ENCODE measurements around the gene IMPA2. TPM values are rescaled to one million over a fixed set of nuclear protein-coding genes. Genes with fewer than 3 reads are reported as not detected.

IMPA2 gene
- total RNA-seq, 6 experiments from 2014 or later: 1.2 to 2.5 (median 1.5) TPM

DNA sequence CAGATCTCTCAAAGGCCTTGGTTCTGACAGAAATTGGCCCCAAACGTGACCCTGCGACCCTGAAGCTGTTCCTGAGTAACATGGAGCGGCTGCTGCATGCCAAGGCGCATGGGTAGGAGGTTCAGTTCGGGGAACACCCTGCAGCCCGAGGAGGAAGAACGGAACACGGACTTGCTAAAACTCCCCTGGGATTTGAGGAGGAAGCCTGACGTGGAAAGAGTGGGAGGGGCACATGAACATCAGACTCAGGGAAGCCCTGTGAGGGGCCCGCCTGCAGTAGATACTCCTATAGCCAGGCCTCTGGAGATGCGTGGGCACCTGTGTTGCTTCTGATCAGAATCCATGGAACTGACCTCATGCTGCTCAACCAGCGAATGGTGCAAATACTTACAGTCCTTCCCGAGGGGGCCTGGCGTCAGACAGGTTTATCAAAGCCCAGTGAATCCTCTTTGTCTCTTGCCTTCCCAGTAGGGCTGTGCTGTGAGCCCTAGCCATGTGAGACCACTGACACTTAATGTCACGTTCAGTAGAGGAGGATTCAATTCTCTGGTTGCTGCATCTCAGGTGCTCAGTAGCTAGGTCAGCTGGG lies 46.8 kb downstream of the IMPA2 start:
- no peak overlapping the region for H3K27ac Mint-ChIP-seq
- H3K36me3 Mint-ChIP-seq (ENCODE audit: low read depth): no peaks in the 10 kb centered on the region
- TF ChIP-seq, protein P1, sequence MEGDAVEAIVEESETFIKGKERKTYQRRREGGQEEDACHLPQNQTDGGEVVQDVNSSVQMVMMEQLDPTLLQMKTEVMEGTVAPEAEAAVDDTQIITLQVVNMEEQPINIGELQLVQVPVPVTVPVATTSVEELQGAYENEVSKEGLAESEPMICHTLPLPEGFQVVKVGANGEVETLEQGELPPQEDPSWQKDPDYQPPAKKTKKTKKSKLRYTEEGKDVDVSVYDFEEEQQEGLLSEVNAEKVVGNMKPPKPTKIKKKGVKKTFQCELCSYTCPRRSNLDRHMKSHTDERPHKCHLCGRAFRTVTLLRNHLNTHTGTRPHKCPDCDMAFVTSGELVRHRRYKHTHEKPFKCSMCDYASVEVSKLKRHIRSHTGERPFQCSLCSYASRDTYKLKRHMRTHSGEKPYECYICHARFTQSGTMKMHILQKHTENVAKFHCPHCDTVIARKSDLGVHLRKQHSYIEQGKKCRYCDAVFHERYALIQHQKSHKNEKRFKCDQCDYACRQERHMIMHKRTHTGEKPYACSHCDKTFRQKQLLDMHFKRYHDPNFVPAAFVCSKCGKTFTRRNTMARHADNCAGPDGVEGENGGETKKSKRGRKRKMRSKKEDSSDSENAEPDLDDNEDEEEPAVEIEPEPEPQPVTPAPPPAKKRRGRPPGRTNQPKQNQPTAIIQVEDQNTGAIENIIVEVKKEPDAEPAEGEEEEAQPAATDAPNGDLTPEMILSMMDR (IDR thresholded peaks at IDR 0.05): no peak
- no peaks in the 10 kb centered on the region for H3K9me3 Mint-ChIP-seq
- no peak for DNase-seq
- H3K4me1 Mint-ChIP-seq (ENCODE audit: low read depth): peaks cover 4% of the 10 kb centered on the region
- peaks cover 1% of the 10 kb centered on the region for H3K27me3 Mint-ChIP-seq (ENCODE audit: insufficient read depth)
- H3K4me3 Mint-ChIP-seq: no peak overlapping the region

DNA sequence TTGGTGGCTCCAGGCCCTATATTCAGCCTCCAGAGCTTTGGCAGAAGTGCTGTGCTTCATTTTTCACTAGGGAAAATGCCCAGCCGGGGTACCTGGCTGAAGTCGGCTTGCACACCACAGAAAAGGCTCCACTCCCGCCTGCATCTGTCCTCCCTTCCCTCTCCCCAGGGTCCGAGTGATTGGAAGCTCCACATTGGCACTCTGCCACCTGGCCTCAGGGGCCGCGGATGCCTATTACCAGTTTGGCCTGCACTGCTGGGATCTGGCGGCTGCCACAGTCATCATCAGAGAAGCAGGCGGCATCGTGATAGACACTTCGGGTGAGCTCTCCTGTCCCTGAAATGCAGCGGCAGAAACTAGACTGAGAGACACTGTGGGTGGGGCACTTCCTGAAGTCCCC lies 47.4 kb downstream of the IMPA2 start:
- H3K4me1 Mint-ChIP-seq (ENCODE audit: low read depth): peaks cover 8% of the 10 kb centered on the region
- no peaks in the 10 kb centered on the region for H3K36me3 Mint-ChIP-seq (ENCODE audit: low read depth)
- H3K4me3 Mint-ChIP-seq: no peak overlapping the region
- DNase-seq: no peak
- no peak overlapping the region for H3K27ac Mint-ChIP-seq
- TF ChIP-seq, protein P1 (IDR thresholded peaks at IDR 0.05): no peak
- peaks cover 1% of the 10 kb centered on the region for H3K27me3 Mint-ChIP-seq (ENCODE audit: insufficient read depth)
- no peaks in the 10 kb centered on the region for H3K9me3 Mint-ChIP-seq

DNA sequence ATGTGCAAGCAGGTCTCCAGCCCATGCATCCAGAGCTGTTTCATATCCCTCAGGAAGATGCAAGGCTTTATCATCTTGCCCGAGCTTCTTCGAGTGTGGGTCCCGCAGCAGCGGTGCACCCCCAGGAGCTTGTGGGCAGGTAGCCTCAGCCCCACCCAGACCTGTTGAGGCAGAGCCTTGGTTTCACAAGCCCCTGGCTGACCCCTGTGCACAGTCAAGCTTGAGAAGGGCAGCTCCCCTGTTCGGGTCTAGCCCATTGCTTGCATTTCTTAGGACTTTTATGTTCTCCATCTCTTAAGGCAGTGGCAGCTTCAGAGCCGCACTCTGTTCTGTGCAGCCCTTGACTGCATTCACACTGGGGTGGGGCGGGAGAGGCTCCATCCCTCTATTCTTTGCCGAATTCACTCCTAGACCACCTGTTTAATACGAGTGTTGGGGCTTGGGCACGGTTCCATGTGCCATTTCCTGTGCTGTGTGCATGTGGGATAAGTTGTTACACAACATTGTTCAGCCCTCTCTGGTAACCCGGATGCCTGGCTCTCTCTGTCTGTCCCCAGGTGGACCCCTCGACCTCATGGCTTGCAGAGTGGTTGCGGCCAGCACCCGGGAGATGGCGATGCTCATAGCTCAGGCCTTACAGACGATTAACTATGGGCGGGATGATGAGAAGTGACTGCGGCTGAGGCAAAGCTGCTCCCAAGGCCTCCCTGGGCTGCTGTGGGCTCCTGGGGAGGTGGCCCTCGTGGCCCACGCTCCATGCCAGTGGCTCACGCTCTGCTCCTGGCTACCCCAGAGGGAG lies 48.7 kb downstream of the IMPA2 start:
- no peak for DNase-seq
- no peaks in the 10 kb centered on the region for H3K36me3 Mint-ChIP-seq (ENCODE audit: low read depth)
- TF ChIP-seq, protein P1 (IDR thresholded peaks at IDR 0.05): no peak
- no peak overlapping the region for H3K4me3 Mint-ChIP-seq
- peaks cover 8% of the 10 kb centered on the region for H3K4me1 Mint-ChIP-seq (ENCODE audit: low read depth)
- H3K27me3 Mint-ChIP-seq (ENCODE audit: insufficient read depth): no peaks in the 10 kb centered on the region; the same call in 1 of the 2 replicates
- no peaks in the 10 kb centered on the region for H3K9me3 Mint-ChIP-seq
- H3K27ac Mint-ChIP-seq: no peak overlapping the region

DNA sequence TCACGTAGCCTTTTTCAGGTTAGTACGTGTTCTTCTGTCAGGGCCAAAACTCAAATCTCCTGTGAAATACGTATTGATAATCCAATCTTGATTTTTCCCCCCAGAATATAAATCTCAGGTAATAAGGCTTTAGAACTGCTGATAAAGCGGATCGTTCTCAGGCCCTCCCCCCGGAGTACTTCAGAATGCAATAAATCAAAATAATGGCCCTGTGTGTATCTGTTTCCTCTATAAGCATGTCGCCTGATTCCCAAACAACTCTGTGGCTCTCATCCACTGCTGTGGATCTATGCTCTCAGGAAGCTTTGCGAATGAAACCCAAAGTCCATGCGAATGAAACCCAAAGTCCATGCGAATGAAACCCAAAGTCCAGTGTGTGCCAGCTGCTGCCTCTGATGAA lies 49.4 kb downstream of the IMPA2 start:
- H3K4me3 Mint-ChIP-seq: no peak overlapping the region
- DNase-seq: no peak
- no peaks in the 10 kb centered on the region for H3K36me3 Mint-ChIP-seq (ENCODE audit: low read depth)
- no peaks in the 10 kb centered on the region; the same call in 1 of the 2 replicates for H3K27me3 Mint-ChIP-seq (ENCODE audit: insufficient read depth)
- peaks cover 8% of the 10 kb centered on the region for H3K4me1 Mint-ChIP-seq (ENCODE audit: low read depth)
- no peaks in the 10 kb centered on the region for H3K9me3 Mint-ChIP-seq
- TF ChIP-seq, protein P1 (IDR thresholded peaks at IDR 0.05): no peak
- H3K27ac Mint-ChIP-seq: no peak overlapping the region

DNA sequence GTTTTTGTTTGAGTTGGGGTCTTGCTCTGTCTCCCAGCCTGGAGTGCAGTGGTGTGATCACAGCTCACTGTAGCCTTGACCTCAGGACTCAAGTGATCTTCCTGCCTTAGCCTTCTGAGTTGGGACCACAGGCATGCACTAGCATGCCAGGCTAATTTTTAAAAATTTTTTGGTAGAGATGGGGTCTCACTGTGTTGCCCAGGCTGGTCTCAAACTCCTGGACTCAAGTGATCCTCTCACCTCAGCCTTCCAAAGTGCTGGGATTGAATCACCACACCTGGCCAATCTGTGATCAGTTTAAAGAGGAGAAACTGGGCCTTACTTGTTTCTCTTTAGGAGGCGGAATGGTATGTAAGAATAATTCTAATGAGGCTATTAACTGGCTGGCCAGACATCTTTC lies 49.9 kb downstream of the IMPA2 start:
- Mint-ChIP-seq H3K4me3 (no peak overlapping the region), H3K4me1 (ENCODE audit: low read depth) (peaks cover 8% of the 10 kb centered on the region), H3K36me3 (ENCODE audit: low read depth) (no peaks in the 10 kb centered on the region), H3K27ac (no peak overlapping the region), H3K9me3 (no peaks in the 10 kb centered on the region), H3K27me3 (ENCODE audit: insufficient read depth) (no peaks in the 10 kb centered on the region; the same call in 1 of the 2 replicates)
- DNase-seq: no peak
- TF ChIP-seq, protein P1 (IDR thresholded peaks at IDR 0.05): no peak
